GM18861 (cell line): ENCODE data around the gene NCOA5.

Experiments
- ATAC-seq: cut with Tn5 transposase; IDR thresholded peaks from one replicate; pipeline ENCODE4 v1.9.1; 2021; ENCODE audit not compliant: unreplicated experiment

The NCOA5 gene

GRCh38 chr20:46044896-46045295, 44.9 kb downstream of the NCOA5 start:
- ATAC-seq = no peak

- ATAC-seq = no peak
These were observed 46.2 kb downstream of the NCOA5 start for GRCh38 chr20:46043556-46043955.

- ATAC-seq = no peak
These were observed 48.7 kb downstream of the NCOA5 start for GRCh38 chr20:46040902-46041535.

- ATAC-seq = no peak
These were observed 52.7 kb downstream of the NCOA5 start for GRCh38 chr20:46037036-46037435.

- ATAC-seq = no peak
These were observed 53.4 kb downstream of the NCOA5 start for GRCh38 chr20:46036370-46036769.

GRCh38 chr20:46035713-46036112, 54.0 kb downstream of the NCOA5 start:
- ATAC-seq = no peak

- no peak for ATAC-seq
These were observed 54.5 kb downstream of the NCOA5 start for GRCh38 chr20:46035253-46035652.

GRCh38 chr20:46034039-46034438, 55.7 kb downstream of the NCOA5 start:
- ATAC-seq = no peak

GRCh38 chr20:46031701-46032254, 58.0 kb downstream of the NCOA5 start:
- ATAC-seq = no peak

- ATAC-seq = no peak
These were observed 58.7 kb downstream of the NCOA5 start for GRCh38 chr20:46031014-46031569.

- ATAC-seq = no peak
These were observed 59.3 kb downstream of the NCOA5 start for GRCh38 chr20:46030284-46031013.

GRCh38 chr20:46028772-46029371, 60.9 kb downstream of the NCOA5 start, which contains the start of gene SLC12A5:
Gene SLC12A5, plus strand, starts transcription at chr20:46029215. Its CDS starts 130 bp downstream, at chr20:46029345.
- ATAC-seq = no peak

GRCh38 chr20:46028110-46028509, 61.7 kb downstream of the NCOA5 start:
- ATAC-seq = no peak

- ATAC-seq = no peak
These were observed 62.4 kb downstream of the NCOA5 start for GRCh38 chr20:46027245-46027853.

- no peak for ATAC-seq
These were observed 64.4 kb downstream of the NCOA5 start for GRCh38 chr20:46025376-46025783.

- no peak for ATAC-seq
These were observed 65.8 kb downstream of the NCOA5 start for GRCh38 chr20:46023999-46024398.

- no peak for ATAC-seq
These were observed 66.6 kb downstream of the NCOA5 start for GRCh38 chr20:46023148-46023484.

- ATAC-seq = no peak
These were observed 67.2 kb downstream of the NCOA5 start for GRCh38 chr20:46022411-46023147.

- no peak for ATAC-seq
These were observed 68.1 kb downstream of the NCOA5 start for GRCh38 chr20:46021361-46022359.
